GM23338 (cell line): ENCODE results near the gene PPP2R5E. TPM values are rescaled to one million over a fixed set of nuclear protein-coding genes. Genes with fewer than 3 reads are reported as not detected.

Experiments
- ATAC-seq: fragments of 200-7000 bp; cut with Tn5 transposase; 3 replicates; pipeline ENCODE4 v1.9.1; 2020
- DNase-seq: peaks from one replicate; pipeline ENCODE4 v3.0.0-alpha.2; 2015; ENCODE audit warnings: low spot score
- H2AFZ ChIP-seq: fragments of 200-600 bp; sonication (generic); 2 replicates; pipeline ENCODE4 v1.8.0; 2016; ENCODE audit warnings: antibody characterized with exemption, mild to moderate bottlenecking, moderate library complexity
- H3F3A ChIP-seq: fragments of 200-600 bp; sonication (generic); replicated peaks from 2 replicates; pipeline ENCODE4 v1.8.0; 2017; ENCODE audit warnings: antibody characterized with exemption, mixed run types, low read depth
- H3K27ac ChIP-seq: fragments of 200-600 bp; sonication (generic); 2 replicates; pipeline ENCODE4 v1.6.1; 2016; ENCODE audit warnings: low read depth
- H3K27me3 ChIP-seq: fragments of 200-600 bp; sonication (generic); 2 replicates; pipeline ENCODE4 v1.8.0; 2016; ENCODE audit warnings: mild to moderate bottlenecking, mixed run types, moderate library complexity; ENCODE audit not compliant: insufficient read depth
- H3K36me3 ChIP-seq: fragments of 200-600 bp; sonication (generic); 2 replicates; pipeline ENCODE4 v1.8.0; 2016; ENCODE audit warnings: mild to moderate bottlenecking; ENCODE audit not compliant: insufficient read depth
- H3K4me1 ChIP-seq: fragments of 200-600 bp; sonication (generic); 2 replicates; pipeline ENCODE4 v1.8.0; 2016; ENCODE audit warnings: mild to moderate bottlenecking, moderate library complexity; ENCODE audit not compliant: insufficient read depth
- H3K4me2 ChIP-seq: fragments of 200-600 bp; sonication (generic); 2 replicates; pipeline ENCODE4 v1.7.1; 2017; ENCODE audit warnings: mixed run types
- H3K4me3 ChIP-seq: fragments of 200-600 bp; sonication (generic); 2 replicates; pipeline ENCODE4 v1.6.1; 2016; ENCODE audit warnings: mixed run types
- H3K79me2 ChIP-seq: fragments of 200-600 bp; sonication (generic); replicated peaks from 2 replicates; pipeline ENCODE4 v1.8.0; 2017; ENCODE audit warnings: mild to moderate bottlenecking; ENCODE audit not compliant: insufficient read depth
- H3K9me2 ChIP-seq: fragments of 200-600 bp; sonication (generic); 2 replicates; pipeline ENCODE4 v1.8.0; 2017; ENCODE audit not compliant: insufficient read depth
- H4K20me1 ChIP-seq: fragments of 200-600 bp; sonication (generic); replicated peaks from 2 replicates; pipeline ENCODE4 v1.8.0; 2017; ENCODE audit warnings: mild to moderate bottlenecking; ENCODE audit not compliant: insufficient read depth
- H3K27ac Mint-ChIP-seq: 2 replicates; pipeline ENCODE4 v1.8.0; 2020; ENCODE audit warnings: inconsistent platforms, mild to moderate bottlenecking, moderate library complexity, mixed read lengths
- H3K27me3 Mint-ChIP-seq: 3 replicates; pipeline ENCODE4 v1.8.0; 2022; ENCODE audit warnings: low read depth, mild to moderate bottlenecking, moderate library complexity, mixed read lengths, inconsistent platforms; ENCODE audit not compliant: insufficient read depth, poor library complexity
- H3K36me3 Mint-ChIP-seq: 3 replicates; pipeline ENCODE4 v1.8.0; 2021; ENCODE audit warnings: low read depth, mild to moderate bottlenecking, inconsistent platforms, moderate library complexity, mixed read lengths
- H3K4me1 Mint-ChIP-seq: 3 replicates; pipeline ENCODE4 v1.8.0; 2020; ENCODE audit warnings: mild to moderate bottlenecking, inconsistent platforms, mixed read lengths
- H3K4me3 Mint-ChIP-seq: 3 replicates; pipeline ENCODE4 v1.8.0; 2021; ENCODE audit warnings: moderate library complexity, mild to moderate bottlenecking, inconsistent platforms, mixed read lengths
- H3K9me3 Mint-ChIP-seq: 3 replicates; pipeline ENCODE4 v1.8.0; 2020; ENCODE audit warnings: moderate library complexity, mild to moderate bottlenecking, inconsistent platforms, mixed read lengths
- CREB1 ChIP-seq: fragments of 250-450 bp; sonication (Bioruptor Pico); IDR thresholded peaks from 2 replicates; pipeline ENCODE4 v1.5.0; 2020; ENCODE audit warnings: low read depth, mild to moderate bottlenecking, moderate library complexity
- EZH2 ChIP-seq: fragments of 200-600 bp; sonication (generic); IDR thresholded peaks from one replicate; pipeline ENCODE4 v1.8.0; 2017; ENCODE audit warnings: antibody characterized with exemption, mild to moderate bottlenecking, low read depth; ENCODE audit not compliant: unreplicated experiment
- EZH2phosphoT487 ChIP-seq: fragments of 200-600 bp; sonication (generic); IDR thresholded peaks from one replicate; pipeline ENCODE4 v1.8.1; 2018; ENCODE audit warnings: antibody characterized with exemption; ENCODE audit not compliant: unreplicated experiment
- JUNB ChIP-seq: IDR thresholded peaks from one replicate; pipeline ENCODE4 v1.6.1; 2016; ENCODE audit warnings: antibody characterized with exemption; ENCODE audit not compliant: unreplicated experiment
- POLR2AphosphoS5 ChIP-seq: IDR thresholded peaks from 2 replicates; pipeline ENCODE4 v1.6.1; 2016; ENCODE audit warnings: antibody characterized with exemption, low read depth
- STAT1 ChIP-seq: IDR thresholded peaks from one replicate; pipeline ENCODE4 v1.6.1; 2016; ENCODE audit warnings: antibody characterized with exemption; ENCODE audit not compliant: unreplicated experiment
- ZNF114 ChIP-seq: fragments of 250-450 bp; sonication (Bioruptor Pico); IDR thresholded peaks from 2 replicates; pipeline ENCODE4 v1.5.0; 2020; ENCODE audit warnings: mild to moderate bottlenecking, moderate library complexity
- polyA plus RNA-seq: library from polyadenylated mRNA; unstranded; fragments of >200 nt; fragmentation: Nextera tagmentation; extraction: Ambion mirVana; gene quantifications from 2 replicates; pipeline ENCODE4 v1.2.1, GENCODE V29; 2016
- total RNA-seq: library from RNA; depleted of rRNA; stranded (reverse); fragments of >200 nt; shearing (Covaris generic); gene quantifications from 2 replicates; pipeline ENCODE4 v1.2.3, GENCODE V29; 2014
- TF ChIP-seq, protein P1 (sequence below): fragments of 250-450 bp; sonication (Bioruptor Pico); IDR thresholded peaks from 2 replicates; pipeline ENCODE4 v1.5.0; 2020; ENCODE audit warnings: mild to moderate bottlenecking, moderate library complexity
- TF ChIP-seq, protein P2 (sequence below), 2 experiments: fragments of 200-600 bp in 1 of 2; sonication (generic) in 1 of 2; conservative IDR thresholded peaks; 2 replicates each; pipeline versions ENCODE4 v1.5.1 to v1.6.1; 2016 to 2017; ENCODE audit warnings: antibody characterized with exemption in 2 of 2, low read depth in 2 of 2, mild to moderate bottlenecking in 2 of 2, moderate library complexity in 1 of 2

PPP2R5E gene
- total and polyA plus RNA-seq, 2 experiments from 2014 or later, result 40.9 to 45.5 TPM

DNA sequence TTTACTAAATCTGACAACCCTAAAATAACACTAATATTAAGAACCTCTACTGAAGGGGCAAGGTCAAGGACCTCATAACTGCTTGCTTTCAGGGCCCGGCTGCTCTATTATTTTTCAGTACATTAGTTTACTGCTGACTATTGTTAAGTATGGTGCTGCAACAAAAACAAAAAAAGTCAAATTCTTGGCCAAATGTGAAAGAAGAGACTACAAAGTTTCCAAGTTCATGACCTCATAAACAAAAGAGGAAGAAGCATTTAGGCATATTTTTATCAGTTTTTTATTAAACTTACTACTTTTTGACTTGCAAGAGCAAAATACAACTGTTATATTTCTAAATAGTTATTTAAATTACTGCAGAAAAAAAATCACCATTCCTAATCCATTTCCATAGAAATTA, 114.7 kb downstream of the PPP2R5E start:
- Histone ChIP-seq H3K27me3 (no peaks in the 10 kb centered on the region), H3K4me3 (no peak overlapping the region), H4K20me1 (peaks cover 15% of the 10 kb centered on the region; the same call in 1 of the 2 replicates), H3K36me3 (no peaks in the 10 kb centered on the region), H2AFZ (no peak overlapping the region), H3K27ac (no peak overlapping the region), H3K4me1 (peaks cover 13% of the 10 kb centered on the region), H3K9me2 (no peaks in the 10 kb centered on the region), H3K79me2 (peaks cover 85% of the 10 kb centered on the region), H3F3A (no peaks in the 10 kb centered on the region), H3K4me2 (no peak overlapping the region)
- Mint-ChIP-seq H3K4me1 (peaks cover 18% of the 10 kb centered on the region), H3K4me3 (no peak overlapping the region), H3K27ac (no peak overlapping the region), H3K27me3 (no peaks in the 10 kb centered on the region), H3K9me3 (no peaks in the 10 kb centered on the region; the same call in 2 of the 3 replicates), H3K36me3 (no peaks in the 10 kb centered on the region)
- DNase-seq (no peak), ATAC-seq (no peak)
- TF ChIP-seq ZNF114 (CRISPR knock-in tag) (no peak), STAT1 (no peak), EZH2phosphoT487 (no peak), EZH2 (no peak)
- TF ChIP-seq, protein P1, sequence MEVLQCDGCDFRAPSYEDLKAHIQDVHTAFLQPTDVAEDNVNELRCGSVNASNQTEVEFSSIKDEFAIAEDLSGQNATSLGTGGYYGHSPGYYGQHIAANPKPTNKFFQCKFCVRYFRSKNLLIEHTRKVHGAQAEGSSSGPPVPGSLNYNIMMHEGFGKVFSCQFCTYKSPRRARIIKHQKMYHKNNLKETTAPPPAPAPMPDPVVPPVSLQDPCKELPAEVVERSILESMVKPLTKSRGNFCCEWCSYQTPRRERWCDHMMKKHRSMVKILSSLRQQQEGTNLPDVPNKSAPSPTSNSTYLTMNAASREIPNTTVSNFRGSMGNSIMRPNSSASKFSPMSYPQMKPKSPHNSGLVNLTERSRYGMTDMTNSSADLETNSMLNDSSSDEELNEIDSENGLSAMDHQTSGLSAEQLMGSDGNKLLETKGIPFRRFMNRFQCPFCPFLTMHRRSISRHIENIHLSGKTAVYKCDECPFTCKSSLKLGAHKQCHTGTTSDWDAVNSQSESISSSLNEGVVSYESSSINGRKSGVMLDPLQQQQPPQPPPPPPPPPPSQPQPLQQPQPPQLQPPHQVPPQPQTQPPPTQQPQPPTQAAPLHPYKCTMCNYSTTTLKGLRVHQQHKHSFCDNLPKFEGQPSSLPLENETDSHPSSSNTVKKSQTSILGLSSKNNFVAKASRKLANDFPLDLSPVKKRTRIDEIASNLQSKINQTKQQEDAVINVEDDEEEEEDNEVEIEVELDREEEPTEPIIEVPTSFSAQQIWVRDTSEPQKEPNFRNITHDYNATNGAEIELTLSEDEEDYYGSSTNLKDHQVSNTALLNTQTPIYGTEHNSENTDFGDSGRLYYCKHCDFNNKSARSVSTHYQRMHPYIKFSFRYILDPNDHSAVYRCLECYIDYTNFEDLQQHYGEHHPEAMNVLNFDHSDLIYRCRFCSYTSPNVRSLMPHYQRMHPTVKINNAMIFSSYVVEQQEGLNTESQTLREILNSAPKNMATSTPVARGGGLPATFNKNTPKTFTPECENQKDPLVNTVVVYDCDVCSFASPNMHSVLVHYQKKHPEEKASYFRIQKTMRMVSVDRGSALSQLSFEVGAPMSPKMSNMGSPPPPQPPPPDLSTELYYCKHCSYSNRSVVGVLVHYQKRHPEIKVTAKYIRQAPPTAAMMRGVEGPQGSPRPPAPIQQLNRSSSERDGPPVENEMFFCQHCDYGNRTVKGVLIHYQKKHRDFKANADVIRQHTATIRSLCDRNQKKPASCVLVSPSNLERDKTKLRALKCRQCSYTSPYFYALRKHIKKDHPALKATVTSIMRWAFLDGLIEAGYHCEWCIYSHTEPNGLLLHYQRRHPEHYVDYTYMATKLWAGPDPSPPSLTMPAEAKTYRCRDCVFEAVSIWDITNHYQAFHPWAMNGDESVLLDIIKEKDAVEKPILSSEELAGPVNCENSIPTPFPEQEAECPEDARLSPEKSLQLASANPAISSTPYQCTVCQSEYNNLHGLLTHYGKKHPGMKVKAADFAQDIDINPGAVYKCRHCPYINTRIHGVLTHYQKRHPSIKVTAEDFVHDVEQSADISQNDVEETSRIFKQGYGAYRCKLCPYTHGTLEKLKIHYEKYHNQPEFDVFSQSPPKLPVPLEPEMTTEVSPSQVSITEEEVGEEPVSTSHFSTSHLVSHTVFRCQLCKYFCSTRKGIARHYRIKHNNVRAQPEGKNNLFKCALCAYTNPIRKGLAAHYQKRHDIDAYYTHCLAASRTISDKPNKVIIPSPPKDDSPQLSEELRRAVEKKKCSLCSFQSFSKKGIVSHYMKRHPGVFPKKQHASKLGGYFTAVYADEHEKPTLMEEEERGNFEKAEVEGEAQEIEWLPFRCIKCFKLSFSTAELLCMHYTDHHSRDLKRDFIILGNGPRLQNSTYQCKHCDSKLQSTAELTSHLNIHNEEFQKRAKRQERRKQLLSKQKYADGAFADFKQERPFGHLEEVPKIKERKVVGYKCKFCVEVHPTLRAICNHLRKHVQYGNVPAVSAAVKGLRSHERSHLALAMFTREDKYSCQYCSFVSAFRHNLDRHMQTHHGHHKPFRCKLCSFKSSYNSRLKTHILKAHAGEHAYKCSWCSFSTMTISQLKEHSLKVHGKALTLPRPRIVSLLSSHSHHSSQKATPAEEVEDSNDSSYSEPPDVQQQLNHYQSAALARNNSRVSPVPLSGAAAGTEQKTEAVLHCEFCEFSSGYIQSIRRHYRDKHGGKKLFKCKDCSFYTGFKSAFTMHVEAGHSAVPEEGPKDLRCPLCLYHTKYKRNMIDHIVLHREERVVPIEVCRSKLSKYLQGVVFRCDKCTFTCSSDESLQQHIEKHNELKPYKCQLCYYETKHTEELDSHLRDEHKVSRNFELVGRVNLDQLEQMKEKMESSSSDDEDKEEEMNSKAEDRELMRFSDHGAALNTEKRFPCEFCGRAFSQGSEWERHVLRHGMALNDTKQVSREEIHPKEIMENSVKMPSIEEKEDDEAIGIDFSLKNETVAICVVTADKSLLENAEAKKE (CRISPR knock-in tag), result no peak

DNA sequence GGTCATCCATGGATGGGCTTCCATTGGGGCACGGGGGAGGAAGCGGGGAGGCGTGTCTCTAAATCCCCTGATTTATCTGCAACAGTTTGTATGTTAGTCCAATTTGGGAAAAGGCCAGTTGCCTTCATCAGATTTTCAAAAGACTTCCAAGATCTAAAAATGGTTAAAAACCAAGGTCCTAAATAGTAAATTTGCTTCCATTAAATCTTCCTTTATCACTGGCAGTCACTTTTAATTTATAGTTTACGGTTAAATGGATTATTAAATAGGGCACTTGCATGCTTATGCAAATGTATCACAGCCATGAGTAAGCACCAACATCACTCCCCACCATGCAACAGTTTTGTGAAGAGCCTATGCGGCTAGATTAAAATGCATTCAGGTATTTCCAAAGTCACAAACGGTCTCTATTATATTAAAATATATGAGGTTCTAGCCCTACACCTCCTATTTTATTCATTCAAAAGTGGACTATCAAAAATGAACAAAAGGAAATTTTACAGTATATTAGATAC, 116.3 kb downstream of the PPP2R5E start:
- H3K4me1 Mint-ChIP-seq, result peaks cover 10% of the 10 kb centered on the region; the same call in 2 of the 3 replicates
- DNase-seq (no peak), ATAC-seq (no peak)
- Histone ChIP-seq H3K27ac (no peak overlapping the region), H3F3A (no peaks in the 10 kb centered on the region), H3K4me1 (peaks cover 4% of the 10 kb centered on the region; the same call in 1 of the 2 replicates), H3K79me2 (peaks cover 83% of the 10 kb centered on the region), H3K36me3 (no peaks in the 10 kb centered on the region), H3K4me2 (no peak overlapping the region), H3K4me3 (no peak overlapping the region), H2AFZ (no peak overlapping the region), H3K9me2 (no peaks in the 10 kb centered on the region), H4K20me1 (peaks cover 13% of the 10 kb centered on the region; the same call in 1 of the 2 replicates), H3K27me3 (no peaks in the 10 kb centered on the region)
- H3K27me3 Mint-ChIP-seq, result no peaks in the 10 kb centered on the region
- H3K9me3 Mint-ChIP-seq, result no peaks in the 10 kb centered on the region; the same call in 2 of the 3 replicates
- H3K36me3 Mint-ChIP-seq, result peaks cover 1% of the 10 kb centered on the region
- H3K4me3 Mint-ChIP-seq, result no peak overlapping the region
- no peak overlapping the region for H3K27ac Mint-ChIP-seq
- TF ChIP-seq JUNB (no peak), POLR2AphosphoS5 (no peak), CREB1 (CRISPR knock-in tag) (no peak)
- TF ChIP-seq, protein P2, sequence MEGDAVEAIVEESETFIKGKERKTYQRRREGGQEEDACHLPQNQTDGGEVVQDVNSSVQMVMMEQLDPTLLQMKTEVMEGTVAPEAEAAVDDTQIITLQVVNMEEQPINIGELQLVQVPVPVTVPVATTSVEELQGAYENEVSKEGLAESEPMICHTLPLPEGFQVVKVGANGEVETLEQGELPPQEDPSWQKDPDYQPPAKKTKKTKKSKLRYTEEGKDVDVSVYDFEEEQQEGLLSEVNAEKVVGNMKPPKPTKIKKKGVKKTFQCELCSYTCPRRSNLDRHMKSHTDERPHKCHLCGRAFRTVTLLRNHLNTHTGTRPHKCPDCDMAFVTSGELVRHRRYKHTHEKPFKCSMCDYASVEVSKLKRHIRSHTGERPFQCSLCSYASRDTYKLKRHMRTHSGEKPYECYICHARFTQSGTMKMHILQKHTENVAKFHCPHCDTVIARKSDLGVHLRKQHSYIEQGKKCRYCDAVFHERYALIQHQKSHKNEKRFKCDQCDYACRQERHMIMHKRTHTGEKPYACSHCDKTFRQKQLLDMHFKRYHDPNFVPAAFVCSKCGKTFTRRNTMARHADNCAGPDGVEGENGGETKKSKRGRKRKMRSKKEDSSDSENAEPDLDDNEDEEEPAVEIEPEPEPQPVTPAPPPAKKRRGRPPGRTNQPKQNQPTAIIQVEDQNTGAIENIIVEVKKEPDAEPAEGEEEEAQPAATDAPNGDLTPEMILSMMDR (conservative IDR thresholded peaks at IDR 0.05; ENCODE audit: low read depth in 2 of 2), result no peak
